Panc1 (cell line): ENCODE results near the gene TRAF4. TPM values are rescaled to one million over a fixed set of nuclear protein-coding genes. Genes with fewer than 3 reads are reported as not detected.

Source experiments
- ATAC-seq: fragments of 200-7000 bp; cut with Tn5 transposase; 2 replicates; pipeline ENCODE4 v1.9.1; 2020; ENCODE audit warnings: mild to moderate bottlenecking, moderate library complexity
- BruUV-seq: library from RNA; stranded (reverse); fragments of 400-500 nt; replicated peaks from 2 replicates; lab custom pipeline; 2021; lab: Mats Ljungman, UMichigan
- CTCF ChIA-PET: fragments of 300-600 bp; sonication (Branson Sonifier 250); formaldehyde crosslinking; loops from one replicate; lab custom pipeline; 2022; ENCODE audit warnings: antibody characterized with exemption; lab: Charles Lee
- POLR2A ChIA-PET: fragments of 300-600 bp; sonication (Branson Sonifier 250); formaldehyde crosslinking; loops from one replicate; lab custom pipeline; 2022; ENCODE audit warnings: antibody characterized with exemption; lab: Charles Lee
- DNase-seq: peaks from one replicate; pipeline ENCODE4 v3.0.0-alpha.2; 2010; ENCODE audit warnings: low read depth, low spot score
- H3K27ac ChIP-seq: 2 replicates; pipeline ENCODE4 v1.5.1; 2011; ENCODE audit warnings: mild to moderate bottlenecking, low read length, inconsistent platforms
- H3K27me3 ChIP-seq: fragments of 200-500 bp; sonication (Bioruptor generic); 2 replicates; pipeline ENCODE4 v1.6.0; 2014; ENCODE audit warnings: low read length, inconsistent platforms; ENCODE audit not compliant: control insufficient read depth, insufficient read depth
- H3K36me3 ChIP-seq: fragments of 200-500 bp; sonication (Bioruptor generic); 2 replicates; pipeline ENCODE4 v1.5.1; 2014; ENCODE audit warnings: inconsistent platforms, mild to moderate bottlenecking, low read length, moderate library complexity; ENCODE audit not compliant: control insufficient read depth, insufficient read depth
- H3K4me1 ChIP-seq: 2 replicates; pipeline ENCODE4 v1.5.1; 2011; ENCODE audit warnings: inconsistent platforms, mild to moderate bottlenecking, low read length, moderate library complexity; ENCODE audit not compliant: control insufficient read depth, insufficient read depth
- H3K4me3 ChIP-seq, 2 experiments: 2 replicates each; pipeline ENCODE4 v1.5.1; 2011 to 2012; ENCODE audit warnings: low read depth in 2 of 2, low read length in 2 of 2, mild to moderate bottlenecking in 2 of 2, inconsistent platforms in 1 of 2, moderate library complexity in 1 of 2
- H3K9me3 ChIP-seq: fragments of 200-500 bp; sonication (Bioruptor generic); 2 replicates; pipeline ENCODE4 v1.5.1; 2014; ENCODE audit warnings: low read depth, mild to moderate bottlenecking, inconsistent platforms, low read length, moderate library complexity; ENCODE audit not compliant: control insufficient read depth, insufficient read depth
- CTCF ChIP-seq: fragments of 450-650 bp; IDR thresholded peaks from 2 replicates; pipeline ENCODE4 v1.5.1; 2017; ENCODE audit warnings: mild to moderate bottlenecking
- POLR2AphosphoS5 ChIP-seq: IDR thresholded peaks from 2 replicates; pipeline ENCODE4 v1.6.1; 2012; ENCODE audit warnings: mild to moderate bottlenecking, low read depth, low read length, moderate library complexity
- REST ChIP-seq, 2 experiments: IDR thresholded peaks; 2 replicates each; pipeline ENCODE4 v1.6.1; 2011 to 2012; ENCODE audit warnings: low read depth in 2 of 2, control low read depth in 1 of 2, low read length in 1 of 2, mild to moderate bottlenecking in 1 of 2, moderate library complexity in 1 of 2; ENCODE audit not compliant: insufficient read depth in 1 of 2
- SIN3A ChIP-seq: IDR thresholded peaks from 2 replicates; pipeline ENCODE4 v1.6.1; 2012; ENCODE audit warnings: low read depth, mild to moderate bottlenecking, low read length, moderate library complexity, borderline replicate concordance; ENCODE audit not compliant: insufficient read depth
- TCF7L2 ChIP-seq: IDR thresholded peaks from 2 replicates; pipeline ENCODE4 v1.6.1; 2011; ENCODE audit warnings: mild to moderate bottlenecking, low read depth, low read length, inconsistent platforms
- in situ Hi-C: cut with HindIII; loops from 2 replicates; pipeline ENCODE4 v1.10.0; 2016; ENCODE audit warnings: low sequenced_read_pairs, low pct_unique_long_range_greater_than_20kb
- intact Hi-C: fragments of 100-400 bp; cut with micrococcal nuclease; formaldehyde crosslinking; loops from one replicate; pipeline ENCODE4 v1.10.0; 2022; ENCODE audit not compliant: unreplicated experiment
- total RNA-seq: library from RNA; stranded (reverse); gene quantifications from one replicate; pipeline ENCODE4 v1.2.1, GENCODE V29; 2021; ENCODE audit not compliant: unreplicated experiment

TRAF4 gene
- total RNA-seq, 1 experiment from 2014 or later, result 108 TPM

GRCh38 chr17:28755486-28755885, 11.7 kb downstream of the TRAF4 start:
- CTCF ChIA-PET, result no interaction called here
- intact Hi-C loops, result no loop called here
- Histone ChIP-seq H3K27ac (no peak overlapping the region), H3K4me3 (no peak overlapping the region), H3K9me3 (no peaks in the 10 kb centered on the region), H3K27me3 (no peaks in the 10 kb centered on the region), H3K36me3 (no peaks in the 10 kb centered on the region; the same call in 1 of the 2 replicates), H3K4me1 (peaks cover 3% of the 10 kb centered on the region)
- TF ChIP-seq SIN3A (no peak), REST (IDR thresholded peaks at IDR 0.05; ENCODE audit: insufficient read depth in 1 of 2, low read depth in 2 of 2, low read length in 1 of 2) (no peak), CTCF (no peak), TCF7L2 (no peak), POLR2AphosphoS5 (no peak)
- DNase-seq (no peak), ATAC-seq (no peak)
- in situ Hi-C loops, result no loop called here
- POLR2A ChIA-PET, result no interaction called here
- BruUV-seq, result no TSS peak

- in situ Hi-C loops, result no loop called here
- no peaks in the 10 kb centered on the region; the same call in 1 of the 2 replicates for H3K36me3 ChIP-seq
- no peak for ATAC-seq
These were observed 12.4 kb downstream of the TRAF4 start for GRCh38 chr17:28756049-28756804.

More at GRCh38 chr17:28756049-28756804, 12.4 kb downstream of the TRAF4 start:
- Histone ChIP-seq H3K27me3 (no peaks in the 10 kb centered on the region), H3K27ac (no peak overlapping the region), H3K9me3 (no peaks in the 10 kb centered on the region), H3K4me3 (no peak overlapping the region), H3K4me1 (peaks cover 8% of the 10 kb centered on the region)
- CTCF ChIA-PET, result interaction anchor here (0.6 kb wide), 1 partner anchor 29 kb away, joined by 7 read pairs; no protein-coding TSS in a partner anchor
- intact Hi-C loops, result no loop called here
- BruUV-seq, result no TSS peak
- POLR2A ChIA-PET, result no interaction called here
- DNase-seq, result no peak
- TF ChIP-seq TCF7L2, result no peak
- no peak for TF ChIP-seq SIN3A
- TF ChIP-seq CTCF, result no peak
- TF ChIP-seq REST (IDR thresholded peaks at IDR 0.05; ENCODE audit: insufficient read depth in 1 of 2, low read depth in 2 of 2, low read length in 1 of 2), result no peak
- no peak for TF ChIP-seq POLR2AphosphoS5
